GM19239 (cell line): ENCODE measurements around the gene NBPF19.
"Not testable (repeated sequence)": the region's sequence is repeated elsewhere in the genome, so short reads cannot be mapped to it uniquely, and the experiment has no call there.

Source experiments
- DNase-seq: peaks from one replicate; pipeline ENCODE4 v3.0.0; 2011; ENCODE audit warnings: low spot score; ENCODE audit not compliant: insufficient read length
- FAIRE-seq: peaks from 2 replicates; lab custom pipeline; 2011; peaks lifted over from hg19 to GRCh38; lab: Jason Lieb, UNC

NBPF19 gene, protein sequence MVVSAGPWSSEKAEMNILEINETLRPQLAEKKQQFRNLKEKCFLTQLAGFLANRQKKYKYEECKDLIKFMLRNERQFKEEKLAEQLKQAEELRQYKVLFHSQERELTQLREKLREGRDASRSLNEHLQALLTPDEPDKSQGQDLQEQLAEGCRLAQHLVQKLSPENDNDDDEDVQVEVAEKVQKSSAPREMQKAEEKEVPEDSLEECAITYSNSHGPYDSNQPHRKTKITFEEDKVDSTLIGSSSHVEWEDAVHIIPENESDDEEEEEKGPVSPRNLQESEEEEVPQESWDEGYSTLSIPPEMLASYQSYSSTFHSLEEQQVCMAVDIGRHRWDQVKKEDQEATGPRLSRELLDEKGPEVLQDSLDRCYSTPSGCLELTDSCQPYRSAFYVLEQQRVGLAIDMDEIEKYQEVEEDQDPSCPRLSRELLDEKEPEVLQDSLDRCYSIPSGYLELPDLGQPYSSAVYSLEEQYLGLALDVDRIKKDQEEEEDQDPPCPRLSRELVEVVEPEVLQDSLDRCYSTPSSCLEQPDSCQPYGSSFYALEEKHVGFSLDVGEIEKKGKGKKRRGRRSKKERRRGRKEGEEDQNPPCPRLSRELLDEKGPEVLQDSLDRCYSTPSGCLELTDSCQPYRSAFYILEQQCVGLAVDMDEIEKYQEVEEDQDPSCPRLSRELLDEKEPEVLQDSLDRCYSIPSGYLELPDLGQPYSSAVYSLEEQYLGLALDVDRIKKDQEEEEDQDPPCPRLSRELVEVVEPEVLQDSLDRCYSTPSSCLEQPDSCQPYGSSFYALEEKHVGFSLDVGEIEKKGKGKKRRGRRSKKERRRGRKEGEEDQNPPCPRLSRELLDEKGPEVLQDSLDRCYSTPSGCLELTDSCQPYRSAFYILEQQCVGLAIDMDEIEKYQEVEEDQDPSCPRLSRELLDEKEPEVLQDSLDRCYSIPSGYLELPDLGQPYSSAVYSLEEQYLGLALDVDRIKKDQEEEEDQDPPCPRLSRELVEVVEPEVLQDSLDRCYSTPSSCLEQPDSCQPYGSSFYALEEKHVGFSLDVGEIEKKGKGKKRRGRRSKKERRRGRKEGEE (N-terminal part only)

GRCh38 chr1:149474745-149475144 is at the start of gene NBPF19:
TSS of gene NBPF19 (plus strand) at chr1:149475045. CDS start at chr1:149475933, 888 bp downstream.
- FAIRE-seq, DNase-seq: not testable (repeated sequence)

GRCh38 chr1:149428317-149428716 is 46.5 kb upstream of the NBPF19 start:
- DNase-seq, FAIRE-seq: not testable (repeated sequence)

- not testable (repeated sequence) for DNase-seq, FAIRE-seq
Observed at GRCh38 chr1:149445451-149445850, 29.4 kb upstream of the NBPF19 start.

DNA sequence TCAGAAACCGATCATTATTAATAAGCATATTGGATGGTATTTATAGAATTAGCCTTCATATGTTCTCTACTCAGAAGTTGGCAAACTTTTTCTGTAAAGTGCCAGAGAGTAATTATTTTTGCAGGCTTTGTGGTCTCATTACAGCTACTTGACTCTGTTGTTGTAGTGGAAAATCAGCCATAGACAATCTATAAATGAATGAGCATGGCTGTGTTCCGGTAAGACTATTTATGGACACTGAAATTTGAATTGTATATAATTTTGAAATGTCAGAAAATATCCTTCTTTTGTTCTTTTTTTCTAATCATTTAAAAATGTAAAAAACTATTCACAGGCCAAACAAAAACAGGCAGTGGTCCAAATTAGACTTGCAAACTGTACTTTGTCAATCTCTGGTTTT is 22.6 kb upstream of the NBPF19 start:
- not testable (repeated sequence) for FAIRE-seq, DNase-seq

- DNase-seq, FAIRE-seq: not testable (repeated sequence)
Observed at GRCh38 chr1:149452652-149453051, 22.2 kb upstream of the NBPF19 start.

- not testable (repeated sequence) for DNase-seq
Observed at GRCh38 chr1:149558350-149558825, 83.5 kb downstream of the NBPF19 start.

GRCh38 chr1:149561806-149562205 is 87.0 kb downstream of the NBPF19 start:
- not testable (repeated sequence) for DNase-seq, FAIRE-seq

More at GRCh38 chr1:149558350-149558825, 83.5 kb downstream of the NBPF19 start:
- FAIRE-seq = not testable (repeated sequence)

DNA sequence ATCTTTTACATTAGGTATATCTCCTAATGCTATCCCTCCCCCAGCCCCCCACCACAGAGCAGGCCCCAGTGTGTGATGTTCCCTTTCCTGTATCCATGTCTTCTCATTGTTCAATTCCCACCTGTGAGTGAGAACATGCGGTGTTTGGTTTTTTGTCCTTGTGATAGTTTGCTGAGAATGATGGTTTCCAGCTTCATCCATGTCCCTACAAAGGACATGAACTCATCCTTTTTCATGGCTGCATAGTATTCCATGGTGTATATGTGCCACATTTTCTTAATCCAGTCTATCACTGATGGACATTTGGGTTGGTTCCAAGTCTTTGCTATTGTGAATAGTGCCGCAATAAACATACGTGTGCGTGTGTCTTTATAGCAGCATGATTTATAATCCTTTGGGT is 90.6 kb downstream of the NBPF19 start:
- not testable (repeated sequence) for DNase-seq, FAIRE-seq

- FAIRE-seq, DNase-seq: not testable (repeated sequence)
Observed at GRCh38 chr1:149572763-149573162, 97.9 kb downstream of the NBPF19 start.

DNA sequence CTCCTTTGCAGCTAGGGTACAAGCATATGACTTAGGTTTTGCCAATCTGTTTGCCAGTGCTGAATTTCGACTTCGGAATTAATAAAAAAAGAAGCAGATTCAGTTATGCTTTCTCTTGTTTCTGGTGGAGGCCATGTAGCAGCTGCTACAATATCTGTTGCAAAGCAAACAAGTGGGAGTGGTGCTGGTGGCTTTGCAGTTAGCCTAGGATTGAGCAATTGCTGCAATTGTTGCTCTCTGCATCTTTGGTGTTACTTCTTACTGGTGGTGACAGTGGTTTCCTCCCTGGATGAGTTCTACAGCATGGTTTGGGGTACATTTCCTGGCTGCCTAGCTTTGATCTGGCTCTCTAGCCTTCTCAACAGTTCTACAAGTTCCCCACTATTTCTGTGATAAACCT is 110.7 kb downstream of the NBPF19 start:
- FAIRE-seq, DNase-seq: not testable (repeated sequence)
